HepG2 (cell line): ENCODE data around the gene ZNF655. TPM values are rescaled to one million over a fixed set of nuclear protein-coding genes. Genes with fewer than 3 reads are reported as not detected.

Experiments used
- ASH2L ChIP-seq: fragments of 300-600, 200-600 bp; sonication (generic); IDR thresholded peaks from 2 replicates; pipeline ENCODE4 v1.7.0; 2017; ENCODE audit warnings: low read depth, mild to moderate bottlenecking, moderate library complexity, mixed read lengths, low read length; ENCODE audit not compliant: insufficient read length
- CAMTA2 ChIP-seq: sonication (generic); formaldehyde crosslinking; IDR thresholded peaks from 2 replicates; pipeline ENCODE4 v1.4.0; 2020; ENCODE audit warnings: mild to moderate bottlenecking, missing genetic modification reagents, borderline replicate concordance
- GLI4 ChIP-seq: sonication (generic); formaldehyde crosslinking; IDR thresholded peaks from 2 replicates; pipeline ENCODE4 v1.5.1; 2020; ENCODE audit warnings: missing genetic modification reagents, mild to moderate bottlenecking, moderate library complexity, borderline replicate concordance
- KLF16 ChIP-seq, 2 experiments: sonication (generic) in 1 of 2; formaldehyde crosslinking in 1 of 2; IDR thresholded peaks; 2 replicates each; pipeline versions ENCODE4 v1.6.1 to v1.8.0; 2016 to 2023; ENCODE audit warnings: missing genetic modification reagents in 2 of 2, missing compliant biosample characterization in 1 of 2
- NR2C2 ChIP-seq: sonication (generic); formaldehyde crosslinking; IDR thresholded peaks from 2 replicates; pipeline ENCODE4 v1.4.0; 2020; ENCODE audit warnings: missing genetic modification reagents, mild to moderate bottlenecking, moderate library complexity, borderline replicate concordance
- SNAI1 ChIP-seq: sonication (generic); formaldehyde crosslinking; IDR thresholded peaks from 2 replicates; pipeline ENCODE4 v1.5.0; 2020; ENCODE audit warnings: mild to moderate bottlenecking, missing genetic modification reagents, borderline replicate concordance
- SRF ChIP-seq: IDR thresholded peaks from 2 replicates; pipeline ENCODE4 v1.6.1; 2011; ENCODE audit warnings: mild to moderate bottlenecking, low read depth, low read length, moderate library complexity
- TFE3 ChIP-seq: IDR thresholded peaks from 2 replicates; pipeline ENCODE4 v1.6.1; 2016
- U2AF2 ChIP-seq: fragments of 200-400 bp; formaldehyde crosslinking; IDR thresholded peaks from 2 replicates; pipeline ENCODE4 v1.6.1; 2017; ENCODE audit warnings: low read depth, mild to moderate bottlenecking, low read length
- ZFP36L1 ChIP-seq: sonication (generic); formaldehyde crosslinking; IDR thresholded peaks from 2 replicates; pipeline ENCODE4 v1.8.0; 2022; ENCODE audit warnings: mild to moderate bottlenecking, missing genetic modification reagents, moderate library complexity
- ZHX1 ChIP-seq: sonication (generic); formaldehyde crosslinking; IDR thresholded peaks from 2 replicates; pipeline ENCODE4 v1.8.1; 2022; ENCODE audit warnings: low read depth, mild to moderate bottlenecking, missing genetic modification reagents
- ZNF431 ChIP-seq: sonication (generic); formaldehyde crosslinking; IDR thresholded peaks from 2 replicates; pipeline ENCODE4 v1.9.0; 2022; ENCODE audit warnings: missing genetic modification reagents, low read depth, mild to moderate bottlenecking, borderline replicate concordance
- ZNF552 ChIP-seq: sonication (generic); formaldehyde crosslinking; IDR thresholded peaks from 2 replicates; pipeline ENCODE4 v1.9.0; 2022; ENCODE audit warnings: missing genetic modification reagents, mild to moderate bottlenecking, borderline replicate concordance
- ZNF629 ChIP-seq: sonication (generic); formaldehyde crosslinking; conservative IDR thresholded peaks from 2 replicates; pipeline ENCODE4 v1.5.0; 2020; ENCODE audit warnings: missing genetic modification reagents
- polyA plus RNA-seq, 8 experiments: library from polyadenylated mRNA; depleted of rRNA in 3 of 8; stranded (reverse) in 7 of 8; unstranded in 1 of 8; fragments of >200 nt; fragmentation: Illumina TruSeq in 4 of 8; extraction: Trizol in 4 of 8; gene quantifications; 2 replicates each; pipeline versions ENCODE4 v1.2.1 to v1.2.3, GENCODE V29; 2011 to 2016; ENCODE audit warnings: low read depth in 4 of 8, missing spikeins in 1 of 8, mixed read lengths in 1 of 8; ENCODE audit not compliant: insufficient read depth in 1 of 8
- total RNA-seq, 5 experiments: library from RNA; depleted of rRNA; stranded (reverse); fragments of >200 nt; fragmentation: Illumina TruSeq; extraction: Trizol; gene quantifications; 2 replicates each; pipeline ENCODE4 v1.2.3, GENCODE V29; 2016; ENCODE audit warnings: low read depth in 1 of 5
- TF ChIP-seq, protein P1 (sequence below): sonication (generic); formaldehyde crosslinking; IDR thresholded peaks from 2 replicates; pipeline ENCODE4 v1.4.0; 2020; ENCODE audit warnings: mild to moderate bottlenecking, missing genetic modification reagents

ZNF655 gene
- total and polyA plus RNA-seq, 2 of the 13 experiments (the other 11 are each of a cell fraction or from before 2014, with no cell fraction given), result 53.4 to 75.6 TPM

GRCh38 chr7:99616359-99617191, 58.1 kb downstream of the ZNF655 start, which contains the start of gene ZSCAN25 (continued):
- TF ChIP-seq GLI4 (CRISPR knock-in tag), result peak; percentile 93; the same call in 1 of the 2 replicates
- no peak; the same call in 1 of the 2 replicates for TF ChIP-seq TFE3 (CRISPR knock-in tag)
- no peak for TF ChIP-seq SRF
- TF ChIP-seq NR2C2 (CRISPR knock-in tag), result peak; percentile 89
- TF ChIP-seq ZFP36L1 (CRISPR knock-in tag), result no peak; the same call in 1 of the 2 replicates
- peak; percentile 73; the same call in 1 of the 2 replicates for TF ChIP-seq ZNF431 (CRISPR knock-in tag)
- TF ChIP-seq ZNF629 (CRISPR knock-in tag), result 0 out of 2 replicates have a peak, but pooled peaks have one; percentile 14
- peak; percentile 90; the same call in 1 of the 2 replicates for TF ChIP-seq SNAI1
- peak in 1 of 2 experiments; percentile 50; a peak in 2 of 4 replicates for TF ChIP-seq KLF16 (CRISPR knock-in tag; IDR thresholded peaks at IDR 0.05)
- peak; percentile 67 for TF ChIP-seq CAMTA2 (CRISPR knock-in tag)
- TF ChIP-seq ZNF552 (CRISPR knock-in tag), result peak; percentile 84
- TF ChIP-seq, protein P1, sequence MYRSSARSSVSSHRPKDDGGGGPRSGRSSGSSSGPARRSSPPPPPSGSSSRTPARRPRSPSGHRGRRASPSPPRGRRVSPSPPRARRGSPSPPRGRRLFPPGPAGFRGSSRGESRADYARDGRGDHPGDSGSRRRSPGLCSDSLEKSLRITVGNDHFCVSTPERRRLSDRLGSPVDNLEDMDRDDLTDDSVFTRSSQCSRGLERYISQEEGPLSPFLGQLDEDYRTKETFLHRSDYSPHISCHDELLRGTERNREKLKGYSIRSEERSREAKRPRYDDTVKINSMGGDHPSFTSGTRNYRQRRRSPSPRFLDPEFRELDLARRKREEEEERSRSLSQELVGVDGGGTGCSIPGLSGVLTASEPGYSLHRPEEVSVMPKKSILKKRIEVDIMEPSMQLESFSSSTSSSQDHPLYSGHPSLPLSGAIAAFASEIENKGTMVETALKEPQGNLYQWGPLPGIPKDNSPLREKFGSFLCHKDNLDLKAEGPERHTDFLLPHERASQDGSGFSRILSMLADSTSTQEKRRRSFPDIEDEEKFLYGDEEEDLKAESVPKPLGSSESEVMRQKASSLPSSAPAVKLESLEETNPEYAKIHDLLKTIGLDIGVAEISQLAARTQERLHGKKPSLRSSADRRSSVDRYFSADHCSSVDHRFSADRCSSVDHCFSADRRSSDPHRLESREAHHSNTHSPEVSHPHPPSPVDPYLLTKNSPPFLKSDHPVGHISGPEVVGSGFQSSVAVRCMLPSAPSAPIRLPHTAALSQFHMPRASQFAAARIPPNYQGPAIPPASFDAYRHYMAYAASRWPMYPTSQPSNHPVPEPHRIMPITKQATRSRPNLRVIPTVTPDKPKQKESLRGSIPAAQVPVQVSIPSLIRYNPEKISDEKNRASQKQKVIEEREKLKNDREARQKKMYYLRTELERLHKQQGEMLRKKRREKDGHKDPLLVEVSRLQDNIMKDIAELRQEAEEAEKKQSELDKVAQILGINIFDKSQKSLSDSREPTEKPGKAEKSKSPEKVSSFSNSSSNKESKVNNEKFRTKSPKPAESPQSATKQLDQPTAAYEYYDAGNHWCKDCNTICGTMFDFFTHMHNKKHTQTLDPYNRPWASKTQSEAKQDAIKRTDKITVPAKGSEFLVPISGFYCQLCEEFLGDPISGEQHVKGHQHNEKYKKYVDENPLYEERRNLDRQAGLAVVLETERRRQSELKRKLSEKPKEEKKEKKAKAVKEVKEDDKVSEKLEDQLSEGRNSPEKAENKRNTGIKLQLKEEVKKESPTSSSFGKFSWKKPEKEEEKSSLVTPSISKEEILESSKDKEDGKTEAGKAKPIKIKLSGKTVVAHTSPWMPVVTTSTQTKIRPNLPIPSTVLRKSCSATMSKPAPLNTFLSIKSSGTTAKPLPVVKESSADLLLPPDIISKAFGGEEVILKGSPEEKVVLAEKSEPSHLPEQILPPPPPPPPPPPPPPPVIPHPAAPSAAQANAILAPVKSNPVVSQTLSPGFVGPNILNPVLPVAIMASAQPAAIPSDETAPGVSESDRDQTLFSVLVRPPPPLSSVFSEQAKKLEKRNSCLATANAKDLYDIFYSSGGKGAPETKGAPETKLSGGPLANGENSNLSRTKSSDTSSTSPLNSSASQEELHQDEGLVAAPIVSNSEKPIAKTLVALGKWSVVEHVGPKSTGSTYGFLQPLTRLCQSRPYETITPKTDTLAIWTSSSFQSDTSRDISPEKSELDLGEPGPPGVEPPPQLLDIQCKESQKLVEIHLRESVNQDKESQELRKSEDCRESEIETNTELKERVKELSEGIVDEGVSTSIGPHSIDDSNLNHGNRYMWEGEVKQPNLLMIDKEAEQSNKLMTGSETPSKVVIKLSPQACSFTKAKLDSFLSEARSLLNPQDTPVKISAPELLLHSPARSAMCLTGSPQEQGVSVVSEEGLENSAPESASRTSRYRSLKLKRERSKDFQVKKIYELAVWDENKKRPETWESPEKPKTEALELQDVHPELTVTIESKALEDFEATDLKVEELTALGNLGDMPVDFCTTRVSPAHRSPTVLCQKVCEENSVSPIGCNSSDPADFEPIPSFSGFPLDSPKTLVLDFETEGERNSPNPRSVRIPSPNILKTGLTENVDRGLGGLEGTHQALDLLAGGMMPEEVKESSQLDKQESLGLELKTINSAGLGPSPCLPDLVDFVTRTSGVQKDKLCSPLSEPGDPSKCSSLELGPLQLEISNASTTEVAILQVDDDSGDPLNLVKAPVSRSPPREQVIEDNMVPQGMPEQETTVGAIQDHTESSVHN, result 0 out of 2 replicates have a peak, but pooled peaks have one; percentile 40
- peak; percentile 58 for TF ChIP-seq ZHX1 (CRISPR knock-in tag)
- TF ChIP-seq ASH2L, result peak; percentile 93
- no peak for TF ChIP-seq U2AF2
